GM18867 (cell line): Measurements from ENCODE around the gene GARIN6.

Experiments
- ATAC-seq: cut with Tn5 transposase; IDR thresholded peaks from one replicate; pipeline ENCODE4 v1.9.1; 2021; ENCODE audit warnings: mild to moderate bottlenecking, moderate library complexity; ENCODE audit not compliant: unreplicated experiment

The GARIN6 gene

GRCh38 chr12:99647453-99647852 is at the start of gene GARIN6:
Gene GARIN6 (plus strand): TSS chr12:99647753. CDS start chr12:99648175, 422 bp downstream.
- ATAC-seq, result no peak

- no peak for ATAC-seq
Measured at GRCh38 chr12:99598785-99599184, 48.8 kb upstream of the GARIN6 start.

- ATAC-seq, result peak; percentile 87
Measured at GRCh38 chr12:99600388-99600787, 47.2 kb upstream of the GARIN6 start.

- ATAC-seq, result no peak
Measured at GRCh38 chr12:99609455-99610181, 37.9 kb upstream of the GARIN6 start.

- no peak for ATAC-seq
Measured at GRCh38 chr12:99611117-99611516, 36.4 kb upstream of the GARIN6 start.

- ATAC-seq, result no peak
Measured at GRCh38 chr12:99611599-99611998, 36.0 kb upstream of the GARIN6 start.

GRCh38 chr12:99618657-99619056 is 28.9 kb upstream of the GARIN6 start:
- ATAC-seq, result no peak

GRCh38 chr12:99619389-99620158 is 28.0 kb upstream of the GARIN6 start:
- peak; percentile 95 for ATAC-seq

- ATAC-seq, result no peak
Measured at GRCh38 chr12:99620159-99620479, 27.4 kb upstream of the GARIN6 start.

GRCh38 chr12:99624591-99624990 is 23.0 kb upstream of the GARIN6 start:
- ATAC-seq, result peak; percentile 41

- ATAC-seq, result no peak
Measured at GRCh38 chr12:99627459-99627858, 20.1 kb upstream of the GARIN6 start.

GRCh38 chr12:99644629-99645028 is 2.9 kb upstream of the GARIN6 start:
- ATAC-seq, result no peak

- ATAC-seq, result no peak
Measured at GRCh38 chr12:99648183-99648582, 630 bp downstream of the GARIN6 start.

- ATAC-seq, result no peak
Measured at GRCh38 chr12:99649551-99649950, 2.0 kb downstream of the GARIN6 start.

GRCh38 chr12:99658671-99659349 is 11.3 kb downstream of the GARIN6 start:
- ATAC-seq, result no peak

GRCh38 chr12:99670635-99671034 is 23.1 kb downstream of the GARIN6 start:
- no peak for ATAC-seq

GRCh38 chr12:99680276-99680675 is 32.7 kb downstream of the GARIN6 start:
- no peak for ATAC-seq

- no peak for ATAC-seq
Measured at GRCh38 chr12:99686142-99686541, 38.6 kb downstream of the GARIN6 start.

- ATAC-seq, result peak; percentile 69
Measured at GRCh38 chr12:99695050-99695449, 47.5 kb downstream of the GARIN6 start.
